Mucosa of gallbladder (tissue), 1 donor: ENCODE measurements around the gene SYNE1. TPM values are rescaled to one million over a fixed set of nuclear protein-coding genes. Genes with fewer than 3 reads are reported as not detected.

Source experiments
- DNase-seq: peaks from one replicate; pipeline ENCODE4 v3.0.0-alpha.2; 2020; ENCODE audit warnings: low spot score
- total RNA-seq: library from RNA; stranded (reverse); gene quantifications from one replicate; pipeline ENCODE4 v1.2.1, GENCODE V29; 2021
- donor health status: DM: no; HTN: no; CAD: no.

The SYNE1 gene
- total RNA-seq, 1 donor from 2014 or later: 65.6 TPM

DNA sequence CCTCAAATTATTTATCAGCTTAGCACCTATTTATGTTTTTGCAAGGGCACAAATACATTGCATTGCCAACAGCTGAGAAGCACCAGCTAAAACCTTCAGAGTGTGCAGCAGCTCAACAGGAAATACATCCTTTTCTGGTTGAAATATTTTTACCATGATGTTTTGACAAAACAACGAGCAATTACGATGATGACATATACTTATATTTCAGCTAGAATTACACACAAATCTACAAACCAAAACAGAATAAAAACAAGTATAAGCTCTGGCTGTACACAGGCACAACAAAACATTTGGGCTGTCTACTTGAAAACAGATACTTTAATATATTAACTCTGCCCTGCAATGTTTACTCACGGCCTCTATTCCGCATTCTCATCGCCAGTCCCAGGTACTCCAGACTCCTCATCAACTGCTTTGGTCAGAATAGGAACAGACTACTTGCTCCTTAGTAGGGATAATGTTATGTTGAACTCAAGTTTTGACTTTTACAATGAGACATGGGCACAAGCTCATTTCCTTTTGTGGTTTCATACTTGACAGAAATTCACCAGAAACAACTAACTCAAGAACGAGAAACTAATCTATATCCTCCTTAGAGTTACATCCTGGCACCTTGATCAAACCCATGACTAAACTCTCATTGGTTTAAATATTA lies 452.1 kb downstream of the SYNE1 start:
- no peak for DNase-seq

DNA sequence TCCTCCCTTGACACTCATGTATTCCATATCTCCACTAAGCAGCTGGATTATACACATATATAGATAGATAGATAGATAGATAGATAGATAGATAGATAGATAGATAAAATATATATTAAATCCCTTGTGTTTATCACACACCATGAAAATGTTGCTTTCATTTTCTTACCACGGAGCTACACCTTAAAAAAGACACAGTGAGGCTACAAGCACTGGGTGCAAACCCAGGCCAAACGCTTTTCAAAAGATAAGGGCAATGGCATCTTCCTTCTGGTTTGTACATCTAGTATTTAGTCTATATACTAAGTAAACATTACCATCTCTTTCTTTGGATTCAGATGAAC lies 452.6 kb downstream of the SYNE1 start:
- no peak for DNase-seq

DNA sequence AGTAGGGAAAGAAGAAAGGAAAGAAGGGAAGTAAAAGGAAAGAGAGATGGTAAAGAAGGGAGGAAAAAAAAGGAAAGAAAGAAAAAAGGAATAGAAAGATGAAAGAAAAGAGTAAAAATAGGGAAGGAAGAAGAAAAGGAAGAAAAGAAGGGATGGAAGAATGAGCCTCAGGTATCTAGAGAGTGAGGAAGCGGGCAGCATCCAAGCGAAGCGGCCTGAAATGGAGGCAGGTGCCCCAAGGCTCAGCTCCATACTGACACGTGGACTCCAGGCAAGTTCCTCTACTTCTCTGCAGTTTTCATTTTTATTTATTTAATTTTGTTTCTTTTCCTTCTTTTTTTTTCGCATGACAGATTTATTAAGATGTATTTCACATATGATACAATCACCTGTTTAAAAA lies 456.6 kb downstream of the SYNE1 start:
- DNase-seq: no peak

DNA sequence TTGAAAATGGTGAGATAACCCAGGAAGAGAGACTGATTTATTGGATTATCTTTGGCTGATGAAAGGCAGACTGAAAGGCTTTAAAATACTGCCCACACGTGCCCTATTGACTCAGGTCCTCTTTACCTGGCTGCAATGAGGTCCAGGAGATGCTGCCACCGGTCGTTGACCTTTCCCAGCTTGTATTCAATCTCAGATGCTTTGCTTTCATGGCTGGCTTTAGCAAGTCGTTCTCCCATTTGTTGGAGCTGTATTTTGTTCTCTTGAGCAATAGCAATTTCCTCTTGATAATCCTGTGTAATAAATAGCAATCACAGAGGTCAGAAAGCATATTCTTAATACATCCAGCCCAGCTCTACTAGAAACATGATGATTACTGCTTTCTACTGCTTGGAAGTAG lies 460.9 kb downstream of the SYNE1 start:
- no peak for DNase-seq

DNA sequence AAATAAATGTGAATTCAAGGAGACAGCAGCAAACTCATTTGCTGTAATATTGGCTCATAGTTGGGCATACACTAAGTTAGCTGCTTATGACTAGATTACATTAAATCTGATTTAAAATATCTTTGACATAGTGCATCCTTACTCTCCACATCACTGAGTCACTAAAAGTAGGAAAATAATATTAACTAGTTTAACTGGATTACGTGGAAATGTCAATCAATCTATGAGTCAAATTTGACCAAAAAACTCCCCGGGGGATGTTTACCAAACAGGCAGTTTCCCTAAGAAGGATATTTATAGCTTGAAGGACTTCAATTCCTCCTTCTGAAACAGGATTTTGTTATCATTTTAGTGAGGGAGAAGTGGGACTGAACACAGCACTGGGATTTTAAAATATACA lies 463.2 kb downstream of the SYNE1 start:
- DNase-seq: no peak

DNA sequence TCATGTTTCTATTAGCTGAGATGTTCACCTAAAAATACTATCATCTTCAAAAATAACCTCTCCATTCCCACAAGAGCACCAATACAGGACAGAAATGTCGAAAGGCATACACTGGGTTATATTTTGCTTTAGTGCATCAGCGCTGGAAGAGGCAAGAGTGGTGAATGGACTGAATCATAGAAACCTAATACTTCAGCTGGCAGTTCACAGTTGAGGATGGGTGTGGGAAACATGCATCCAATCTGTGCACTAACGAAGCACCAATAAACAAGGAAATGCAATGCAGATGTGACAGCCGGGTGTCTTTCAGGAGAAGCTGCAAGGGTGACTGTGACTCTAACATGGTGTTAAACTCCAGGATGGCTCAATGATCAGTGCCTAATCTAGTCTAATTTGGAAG lies 463.8 kb downstream of the SYNE1 start:
- DNase-seq: no peak

DNA sequence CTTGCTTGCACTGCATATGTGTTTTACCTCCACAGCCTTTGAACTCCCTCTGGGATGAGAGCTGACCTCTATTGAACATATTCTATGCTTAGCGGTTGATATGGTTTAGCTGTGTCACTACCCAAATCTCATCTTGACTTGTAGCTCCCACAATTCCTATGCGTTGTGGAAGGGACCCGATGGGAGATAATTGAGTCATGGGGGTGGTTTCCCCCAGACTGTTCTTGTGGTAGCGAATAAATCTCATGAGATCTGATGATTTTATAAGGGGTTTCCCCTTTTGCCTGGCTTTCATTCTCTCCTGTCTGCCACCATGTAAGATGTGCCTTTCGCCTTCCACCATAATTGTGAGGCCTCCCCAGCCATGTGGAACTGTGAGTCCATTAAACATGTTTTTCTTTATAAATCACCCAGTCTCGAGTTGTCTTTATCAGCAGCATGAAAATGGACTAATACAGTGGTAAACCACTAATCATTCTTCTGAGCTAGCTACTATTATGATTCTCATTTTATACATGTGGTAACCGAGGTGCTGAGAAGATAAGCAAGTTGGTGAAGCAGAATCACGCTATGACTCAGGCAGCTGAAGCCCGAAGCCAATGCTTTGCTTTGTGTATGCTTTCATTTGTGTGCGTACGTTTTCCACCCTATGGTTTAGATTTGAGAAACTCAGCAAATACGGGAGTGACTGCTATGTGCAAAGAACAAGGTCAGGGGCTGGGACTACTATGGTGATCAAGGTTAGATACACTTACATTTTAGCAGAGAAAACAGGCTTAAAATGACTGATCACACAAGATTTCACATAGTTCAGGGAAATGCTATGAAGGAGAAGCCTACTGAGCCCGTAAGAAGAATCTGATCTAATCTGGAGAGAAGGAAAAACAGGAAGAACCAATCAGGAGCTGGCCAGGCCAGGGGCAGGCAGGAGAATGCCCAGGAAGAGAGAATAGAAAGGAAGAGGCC lies 466.2 kb downstream of the SYNE1 start:
- no peak for DNase-seq

DNA sequence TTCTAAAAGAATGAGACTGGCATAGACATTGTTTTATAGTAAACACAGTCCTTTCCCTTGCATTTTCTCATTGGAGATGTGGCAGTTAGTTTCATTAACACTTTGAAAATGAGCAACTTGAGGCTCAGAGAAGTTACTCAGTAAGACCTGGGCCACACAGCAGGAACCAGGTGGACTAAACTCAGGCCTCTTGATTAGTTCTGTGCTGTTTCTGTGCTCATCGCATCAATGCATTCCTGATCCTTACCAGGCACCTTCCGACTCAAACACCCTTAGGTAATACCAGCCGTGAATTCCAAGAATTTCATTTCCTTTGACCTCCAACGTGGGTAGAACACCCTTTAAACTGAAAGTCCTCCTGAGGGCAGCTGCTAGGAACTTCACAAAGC lies 466.9 kb downstream of the SYNE1 start:
- no peak for DNase-seq

DNA sequence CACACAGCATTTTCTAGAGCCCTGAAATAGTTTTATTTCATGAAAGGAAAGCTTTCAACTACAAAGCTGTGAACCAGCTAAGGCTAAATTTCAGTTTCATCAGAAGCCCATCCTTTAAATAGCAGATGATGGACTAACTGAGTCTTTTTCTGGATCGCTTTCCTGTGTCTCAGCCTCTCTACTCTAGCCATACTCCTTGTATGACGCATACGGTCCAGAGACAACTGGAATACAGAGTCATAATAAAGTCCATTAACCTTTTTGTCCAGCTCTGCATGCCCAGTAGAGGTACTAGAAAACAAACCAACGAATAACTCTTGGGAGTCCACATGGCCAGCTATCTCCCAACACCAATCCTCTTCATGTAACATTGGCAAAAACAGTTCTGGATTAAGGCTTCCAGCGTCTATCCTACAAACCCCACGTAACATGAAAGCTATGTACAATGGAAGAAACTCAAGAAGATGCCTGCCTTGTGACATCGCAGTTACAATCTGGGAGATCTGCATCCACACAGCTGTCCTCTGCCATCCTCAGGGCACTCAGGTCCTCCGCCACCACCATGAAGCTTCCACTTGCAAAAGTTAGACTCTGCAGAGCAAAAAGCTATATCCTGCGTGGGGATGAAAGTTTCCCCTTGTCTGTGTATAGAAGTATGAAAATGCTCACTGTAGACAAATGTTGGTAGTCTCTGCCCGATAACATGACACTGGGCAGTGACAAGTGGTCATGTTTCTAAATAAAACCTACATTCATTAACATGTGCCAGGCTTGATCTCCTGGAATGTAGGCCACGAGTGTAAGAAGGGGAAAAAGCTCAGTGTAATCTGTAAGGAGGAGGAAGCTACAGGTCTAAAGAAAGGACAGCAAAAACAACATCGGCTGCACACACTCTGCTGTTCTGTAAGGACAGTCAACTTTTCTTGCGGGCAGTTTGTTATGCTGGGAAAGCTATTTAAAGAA lies 469.2 kb downstream of the SYNE1 start:
- no peak for DNase-seq

DNA sequence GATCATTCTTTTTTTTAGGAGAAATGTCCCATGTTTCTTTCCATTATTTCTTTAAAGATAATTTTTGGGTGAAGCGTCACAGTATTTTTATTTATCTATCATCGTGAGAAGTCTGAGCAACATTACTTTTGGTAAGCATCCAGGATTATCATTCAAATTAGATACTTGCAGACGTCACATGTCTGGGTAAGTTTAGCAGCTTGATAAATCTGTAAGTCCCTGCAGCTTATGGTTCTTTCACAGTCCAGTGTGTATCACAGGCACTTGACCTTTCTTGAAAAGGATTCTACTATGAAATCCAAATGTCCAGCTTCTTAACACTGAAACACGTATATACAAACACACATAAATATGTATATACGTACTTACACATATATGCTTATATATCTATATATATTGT lies 470.3 kb downstream of the SYNE1 start:
- DNase-seq: no peak

DNA sequence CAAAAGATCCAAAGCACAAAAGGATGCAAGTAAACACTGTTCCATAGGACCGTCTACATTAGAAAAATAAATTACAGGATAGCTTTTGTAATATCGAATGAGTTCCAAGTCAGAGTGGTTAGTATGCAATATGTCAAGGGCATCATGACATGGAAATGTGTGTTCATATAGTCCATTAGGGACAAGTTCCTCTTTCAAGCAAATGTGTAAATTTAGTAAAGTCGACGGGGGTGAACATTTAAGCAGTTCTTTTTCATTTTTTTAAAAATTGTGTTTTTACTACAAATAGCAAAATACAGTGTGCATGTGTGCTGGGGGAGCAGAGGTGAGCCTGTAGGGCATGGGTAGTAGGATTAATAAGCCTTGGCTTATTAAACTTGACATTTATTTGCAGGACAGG lies 470.7 kb downstream of the SYNE1 start:
- no peak for DNase-seq

DNA sequence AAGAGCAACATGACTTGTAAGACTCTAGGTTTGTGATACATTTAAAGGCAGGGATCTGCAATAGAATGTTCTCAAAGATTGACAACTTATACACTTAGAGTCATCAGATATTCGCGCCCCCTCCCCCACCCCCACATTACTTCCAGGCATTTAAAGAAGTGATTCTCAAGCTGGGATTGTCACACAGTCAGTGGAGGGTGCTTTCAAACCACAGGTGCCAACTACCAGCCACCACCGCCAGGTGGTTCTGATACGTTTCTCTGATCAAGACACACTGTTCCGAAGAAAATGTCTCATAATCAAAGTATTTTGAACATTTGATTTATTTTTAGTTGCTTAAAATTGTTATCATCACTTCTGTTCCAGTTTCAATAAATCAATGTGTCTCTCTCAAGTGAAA lies 472.2 kb downstream of the SYNE1 start:
- no peak for DNase-seq

DNA sequence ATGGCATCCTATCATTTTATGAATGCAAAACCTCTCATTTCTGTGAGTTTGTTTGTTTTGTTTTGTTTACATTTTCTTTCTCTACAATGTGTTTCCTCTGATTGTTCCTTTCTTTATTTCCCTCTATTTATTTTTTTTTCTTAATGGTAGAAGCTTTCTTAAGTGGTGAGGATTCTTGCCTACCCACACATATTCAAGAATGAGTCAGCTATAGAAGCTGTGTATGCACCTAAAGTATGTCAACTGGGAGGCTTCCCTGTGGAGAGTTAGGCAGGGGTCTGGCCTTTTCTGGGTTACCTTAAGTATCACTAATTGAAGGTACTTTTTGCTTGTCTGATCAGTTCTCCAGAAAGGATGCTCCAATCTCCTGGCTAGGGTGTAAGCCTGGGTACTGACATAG lies 475.7 kb downstream of the SYNE1 start:
- DNase-seq: no peak

DNA sequence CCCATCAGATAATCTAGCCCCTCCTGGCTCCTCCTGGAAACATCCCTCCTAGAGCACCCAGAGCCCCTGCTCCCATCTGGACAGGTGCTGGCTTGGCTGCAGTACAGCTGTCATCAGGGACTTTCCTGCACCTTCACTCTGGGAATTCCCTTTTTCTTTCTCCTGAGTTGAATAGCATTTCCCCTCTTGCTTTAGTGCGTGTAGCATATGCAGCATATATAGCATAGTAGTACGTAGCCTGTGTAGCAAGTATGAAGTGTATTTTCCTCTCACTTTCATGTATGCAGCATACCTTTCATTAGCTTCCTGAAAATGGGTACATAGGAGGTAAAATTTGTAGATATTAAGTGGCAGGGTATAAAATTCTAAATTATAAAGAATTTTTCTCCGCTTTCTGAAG lies 476.8 kb downstream of the SYNE1 start:
- no peak for DNase-seq

DNA sequence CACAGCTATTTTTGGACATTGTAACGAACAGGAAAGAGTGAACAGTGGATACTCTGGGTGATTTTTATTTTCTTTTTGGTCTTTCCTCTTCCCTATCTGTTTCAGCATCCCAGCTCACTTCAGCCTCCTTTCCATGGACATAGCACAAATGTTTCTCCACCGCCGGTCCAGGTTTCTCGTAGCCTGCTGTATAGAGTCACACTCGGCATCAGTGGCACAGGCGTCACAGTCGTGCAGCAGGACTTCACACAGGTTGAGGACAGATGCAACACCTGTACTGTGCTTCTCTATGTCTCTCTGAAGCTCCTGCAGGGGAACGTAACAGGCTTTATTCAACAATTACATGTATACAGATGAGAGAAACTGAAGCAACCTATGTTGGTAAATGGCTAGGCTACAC lies 481.4 kb downstream of the SYNE1 start:
- no peak for DNase-seq

DNA sequence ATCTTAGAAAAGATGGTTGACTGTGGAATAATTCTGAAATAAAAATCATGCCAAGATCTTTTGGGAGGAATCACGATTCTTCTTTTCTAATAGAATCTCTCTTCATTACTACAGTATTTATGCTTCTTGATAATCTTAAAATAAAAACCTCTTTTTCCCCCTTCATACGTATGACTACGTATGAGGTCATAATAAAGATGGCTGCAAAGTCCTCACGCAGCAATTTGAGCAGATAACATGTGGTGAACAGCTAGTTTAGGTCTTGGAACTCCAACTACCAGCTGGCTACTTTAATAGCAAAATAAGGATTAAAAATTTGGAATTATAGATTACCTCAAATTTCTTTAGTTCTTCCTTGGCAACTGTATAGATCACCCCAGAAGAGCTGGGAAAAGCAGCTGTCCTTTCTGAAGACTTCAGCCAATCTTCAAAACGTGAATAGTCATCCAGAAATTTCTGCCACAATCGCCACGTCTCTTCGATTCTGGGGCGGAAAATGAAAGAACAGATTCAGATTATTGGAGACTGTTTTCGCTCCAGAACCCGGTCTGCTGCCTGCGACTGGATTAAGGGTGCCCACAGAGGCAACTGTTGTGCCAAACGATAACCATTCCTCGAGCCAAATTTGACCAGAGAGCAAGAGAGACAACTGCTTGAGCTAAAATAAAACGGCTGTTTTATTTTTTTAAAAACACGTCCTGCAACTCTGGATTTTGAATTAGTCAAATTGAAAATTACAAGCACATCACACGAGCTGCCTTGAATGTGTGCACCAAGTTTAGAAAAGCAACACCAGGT lies 482.4 kb downstream of the SYNE1 start:
- no peak for DNase-seq

DNA sequence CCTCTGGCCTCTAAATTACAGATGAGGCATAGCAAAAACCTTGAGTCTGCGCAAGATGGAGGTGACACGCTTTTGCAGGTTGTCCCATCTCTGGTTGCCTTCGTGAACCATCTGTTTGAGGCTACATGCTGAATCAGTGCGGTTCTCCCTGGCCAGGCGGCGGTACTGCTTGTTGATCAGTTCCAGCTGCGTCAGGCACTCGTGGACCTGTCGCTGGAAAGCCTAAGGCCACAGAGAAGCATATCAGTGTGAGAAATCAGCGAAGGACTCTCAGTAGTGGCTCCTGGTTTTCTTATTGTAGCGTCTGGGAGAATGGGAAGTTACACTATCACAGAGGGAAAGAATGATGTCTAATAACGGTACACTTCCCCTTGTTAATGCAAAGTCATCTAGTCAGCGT lies 485.2 kb downstream of the SYNE1 start:
- no peak for DNase-seq

DNA sequence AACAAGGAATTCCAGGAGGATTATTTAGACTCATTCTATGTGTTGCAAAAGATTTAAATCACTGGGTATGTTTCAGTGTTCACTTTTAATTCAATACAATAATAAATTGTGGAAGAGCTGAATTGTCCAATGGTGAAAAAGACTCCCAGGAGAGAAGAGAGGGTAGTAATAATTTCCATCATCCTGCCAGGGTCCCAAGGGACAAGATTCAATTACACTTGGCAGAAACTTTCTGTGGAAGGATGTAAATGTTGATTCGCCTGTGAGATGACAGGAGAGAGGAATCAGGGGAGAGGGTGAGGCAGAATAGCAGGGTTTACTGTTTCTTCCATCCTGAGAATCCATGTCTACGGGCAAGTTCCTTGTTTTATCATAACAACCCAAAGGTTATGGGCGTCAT lies 487.0 kb downstream of the SYNE1 start:
- no peak for DNase-seq

DNA sequence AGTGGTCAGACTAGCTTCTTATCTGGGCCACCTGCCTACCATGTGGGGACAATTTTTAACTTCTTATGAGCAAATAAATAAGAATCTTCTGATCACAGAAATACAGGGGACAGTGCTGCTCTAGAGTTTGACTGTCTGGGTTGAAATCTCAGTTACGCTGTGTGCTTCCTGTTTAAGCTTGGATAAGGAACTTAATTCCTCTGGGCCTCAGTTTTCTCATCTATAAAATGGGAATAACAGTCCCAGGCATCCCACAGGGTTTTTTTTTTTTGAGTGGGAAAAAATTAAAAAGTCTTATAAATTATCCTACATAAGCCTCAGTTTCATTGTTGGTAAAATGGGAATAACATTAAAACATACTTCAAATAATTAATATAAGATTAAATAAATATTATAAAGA lies 488.8 kb downstream of the SYNE1 start:
- DNase-seq: no peak

DNA sequence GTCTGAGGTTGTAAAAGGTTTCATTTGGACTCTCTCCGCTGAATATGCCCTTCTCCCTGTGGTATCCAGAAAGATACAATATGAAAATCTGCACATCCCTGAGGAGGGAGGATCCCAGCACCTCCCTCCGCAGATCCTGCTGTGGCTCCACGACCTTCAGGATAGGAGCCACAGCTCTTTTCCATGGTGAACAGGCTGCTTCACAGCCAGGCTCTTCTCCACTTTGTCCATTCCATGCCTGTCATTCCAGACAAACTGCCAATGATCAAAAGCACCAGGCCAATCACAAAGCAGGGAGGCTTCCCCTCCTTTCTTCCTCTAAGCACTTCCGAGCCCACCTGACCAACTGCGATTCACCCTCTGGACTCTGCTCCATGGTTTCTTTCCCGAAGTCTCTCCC lies 489.9 kb downstream of the SYNE1 start:
- no peak for DNase-seq

DNA sequence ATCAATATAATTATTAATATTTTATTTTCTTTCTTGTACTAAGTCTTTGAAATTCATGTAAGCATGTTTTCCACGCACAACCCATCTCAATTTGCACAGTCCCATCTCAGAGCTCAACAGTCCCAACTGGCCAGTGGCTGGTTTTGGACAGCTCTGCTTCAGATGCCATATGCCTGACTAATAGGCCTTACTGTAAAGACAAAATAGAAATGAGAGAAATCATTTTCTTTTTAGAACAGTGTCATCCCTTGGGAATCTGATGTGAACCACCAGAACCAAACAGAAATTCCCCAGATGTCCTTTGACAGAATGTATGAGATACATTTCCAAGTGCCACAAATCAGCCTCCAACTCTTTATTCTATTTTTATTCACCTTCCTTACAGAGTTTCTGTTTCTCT lies 490.8 kb downstream of the SYNE1 start:
- no peak for DNase-seq

DNA sequence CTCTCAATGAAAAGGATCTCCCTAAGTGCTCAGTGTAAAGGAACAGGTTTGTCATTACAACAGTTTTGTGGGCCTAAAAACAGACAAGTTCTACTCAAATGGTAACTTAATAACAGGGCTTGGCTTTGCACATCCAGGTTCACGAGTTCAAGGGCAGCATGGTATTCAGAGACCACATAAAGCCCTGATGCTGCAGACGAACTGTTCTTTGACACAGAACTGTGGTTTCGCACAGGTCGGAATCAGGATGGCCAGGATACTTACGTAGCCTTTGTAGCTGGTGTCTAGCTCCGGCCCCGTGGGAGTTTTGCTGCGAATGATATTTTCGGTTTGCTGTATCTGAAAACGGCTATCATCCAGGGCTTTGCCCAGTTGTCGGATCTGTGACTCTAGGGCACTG lies 493.8 kb downstream of the SYNE1 start:
- DNase-seq: no peak
